H9 (cell line): ENCODE measurements around the gene TSGA10. TPM values are rescaled to one million over a fixed set of nuclear protein-coding genes. Genes with fewer than 3 reads are reported as not detected.

Source experiments
- DNase-seq: peaks from one replicate; pipeline ENCODE4 v3.0.0-alpha.2; 2017
- H2AFZ ChIP-seq: one replicate; pipeline ENCODE4 v1.6.1; 2013; ENCODE audit warnings: mild to moderate bottlenecking, low read length, control low read depth, moderate library complexity
- H2AK5ac ChIP-seq: 2 replicates; pipeline ENCODE4 v1.6.1; 2013; ENCODE audit warnings: low read length, control low read depth, mixed read lengths; ENCODE audit not compliant: insufficient read length
- H2BK120ac ChIP-seq: one replicate; pipeline ENCODE4 v1.6.1; 2013; ENCODE audit warnings: low read depth, mild to moderate bottlenecking, low read length, control low read depth, inconsistent platforms; ENCODE audit not compliant: poor library complexity, severe bottlenecking
- H2BK12ac ChIP-seq: 2 replicates; pipeline ENCODE4 v1.6.1; 2013; ENCODE audit warnings: low read length, control low read depth, mixed read lengths, low read depth; ENCODE audit not compliant: insufficient read length
- H2BK15ac ChIP-seq: 2 replicates; pipeline ENCODE4 v1.6.1; 2013; ENCODE audit warnings: low read depth, low read length, control low read depth
- H2BK20ac ChIP-seq: one replicate; pipeline ENCODE4 v1.6.1; 2013; ENCODE audit warnings: low read depth, mild to moderate bottlenecking, low read length, control low read depth, inconsistent platforms; ENCODE audit not compliant: poor library complexity, severe bottlenecking
- H2BK5ac ChIP-seq: 2 replicates; pipeline ENCODE4 v1.6.1; 2013; ENCODE audit warnings: low read length, control low read depth, mixed read lengths; ENCODE audit not compliant: insufficient read length
- H3K14ac ChIP-seq: 2 replicates; pipeline ENCODE4 v1.6.1; 2013; ENCODE audit warnings: low read length, control low read depth; ENCODE audit not compliant: insufficient read depth
- H3K18ac ChIP-seq: 2 replicates; pipeline ENCODE4 v1.6.1; 2013; ENCODE audit warnings: low read depth, mild to moderate bottlenecking, mixed read lengths, low read length, control low read depth; ENCODE audit not compliant: insufficient read length
- H3K23ac ChIP-seq: 2 replicates; pipeline ENCODE4 v1.6.1; 2013; ENCODE audit warnings: low read length, control low read depth, mixed read lengths, low read depth; ENCODE audit not compliant: insufficient read length
- H3K23me2 ChIP-seq: 2 replicates; pipeline ENCODE4 v1.6.1; 2013; ENCODE audit warnings: low read depth, mild to moderate bottlenecking, mixed read lengths, low read length, control low read depth; ENCODE audit not compliant: insufficient read length, poor library complexity, severe bottlenecking
- H3K27ac ChIP-seq: 2 replicates; pipeline ENCODE4 v1.5.1; 2013; ENCODE audit warnings: low read length, control low read depth, mixed read lengths, low read depth; ENCODE audit not compliant: insufficient read length
- H3K27me3 ChIP-seq: 2 replicates; pipeline ENCODE4 v1.6.1; 2013; ENCODE audit warnings: low read length, control low read depth, inconsistent platforms; ENCODE audit not compliant: insufficient read depth
- H3K4ac ChIP-seq: 2 replicates; pipeline ENCODE4 v1.6.1; 2013; ENCODE audit warnings: low read depth, mild to moderate bottlenecking, control low read depth, inconsistent platforms, low read length, moderate library complexity
- H3K4me1 ChIP-seq: 2 replicates; pipeline ENCODE4 v1.6.1; 2013; ENCODE audit warnings: low read length, control low read depth, inconsistent platforms; ENCODE audit not compliant: insufficient read depth
- H3K4me2 ChIP-seq: 2 replicates; pipeline ENCODE4 v1.6.1; 2013; ENCODE audit warnings: low read length, control low read depth, mixed read lengths; ENCODE audit not compliant: insufficient read length, insufficient read depth
- H3K56ac ChIP-seq: 2 replicates; pipeline ENCODE4 v1.6.1; 2013; ENCODE audit warnings: low read depth, mild to moderate bottlenecking, mixed read lengths, low read length, control low read depth; ENCODE audit not compliant: insufficient read length
- H3K79me1 ChIP-seq: 2 replicates; pipeline ENCODE4 v1.6.1; 2013; ENCODE audit warnings: low read depth, mild to moderate bottlenecking, moderate library complexity, low read length, control low read depth, inconsistent platforms; ENCODE audit not compliant: insufficient read depth, poor library complexity, severe bottlenecking
- H3K79me2 ChIP-seq: 2 replicates; pipeline ENCODE4 v1.6.1; 2013; ENCODE audit warnings: low read length, control low read depth, inconsistent platforms; ENCODE audit not compliant: insufficient read depth
- H3K9ac ChIP-seq: 2 replicates; pipeline ENCODE4 v1.6.1; 2013; ENCODE audit warnings: low read length, control low read depth, mixed read lengths; ENCODE audit not compliant: insufficient read length; ENCODE audit errors: extremely low read depth
- H3K9me3 ChIP-seq: one replicate; pipeline ENCODE4 v1.6.1; 2013; ENCODE audit warnings: low read depth, low read length, inconsistent platforms; ENCODE audit not compliant: control insufficient read depth
- H3T11ph ChIP-seq: one replicate; pipeline ENCODE4 v1.6.1; 2013; ENCODE audit warnings: mild to moderate bottlenecking, low read length, control low read depth, inconsistent platforms
- H4K20me1 ChIP-seq: one replicate; pipeline ENCODE4 v1.6.1; 2013; ENCODE audit not compliant: control insufficient read depth, insufficient read length, insufficient read depth
- H4K5ac ChIP-seq: 2 replicates; pipeline ENCODE4 v1.6.1; 2013; ENCODE audit warnings: low read depth, mild to moderate bottlenecking, mixed read lengths, low read length, control low read depth; ENCODE audit not compliant: insufficient read length
- H4K8ac ChIP-seq: replicated peaks from 2 replicates; pipeline ENCODE4 v1.6.1; 2013; ENCODE audit warnings: low read length, control low read depth, mixed read lengths, low read depth; ENCODE audit not compliant: insufficient read length
- H4K91ac ChIP-seq: 2 replicates; pipeline ENCODE4 v1.6.1; 2013; ENCODE audit warnings: low read depth, mild to moderate bottlenecking, moderate library complexity, mixed read lengths, low read length, control low read depth; ENCODE audit not compliant: insufficient read length
- H3K27ac Mint-ChIP-seq, 3 experiments: 2 replicates in 2 of 3; 3 replicates in 1 of 3; pipeline ENCODE4 v1.8.0; 2020 to 2021; ENCODE audit warnings: mixed read lengths in 3 of 3, mild to moderate bottlenecking in 1 of 3, moderate library complexity in 1 of 3
- H3K27me3 Mint-ChIP-seq: 2 replicates; pipeline ENCODE4 v1.8.0; 2021; ENCODE audit warnings: low read depth, mild to moderate bottlenecking, moderate library complexity, mixed read lengths
- H3K36me3 Mint-ChIP-seq, 3 experiments: 2 replicates in 2 of 3; 3 replicates in 1 of 3; pipeline ENCODE4 v1.8.0; 2020 to 2021; ENCODE audit warnings: low read depth in 3 of 3, mixed read lengths in 3 of 3; ENCODE audit not compliant: insufficient read depth in 1 of 3
- H3K4me1 Mint-ChIP-seq, 2 experiments: 2 replicates each; pipeline ENCODE4 v1.8.0; 2020; ENCODE audit warnings: mixed read lengths in 2 of 2
- H3K4me3 Mint-ChIP-seq, 2 experiments: 2 replicates in 1 of 2; 3 replicates in 1 of 2; pipeline ENCODE4 v1.8.0; 2020 to 2021; ENCODE audit warnings: mild to moderate bottlenecking in 2 of 2, mixed read lengths in 2 of 2, moderate library complexity in 1 of 2
- H3K9me3 Mint-ChIP-seq, 2 experiments: 2 replicates in 1 of 2; 3 replicates in 1 of 2; pipeline ENCODE4 v1.8.0; 2020; ENCODE audit warnings: mild to moderate bottlenecking in 2 of 2, mixed read lengths in 2 of 2, moderate library complexity in 1 of 2
- WGBS: extraction: QIAGEN DNeasy Blood & Tissue Kit; methylation state at CpG from one replicate; pipeline ENCODE4 v1.1.7; 2013; ENCODE audit warnings: missing lambda C conversion rate, low lambda C conversion rate, mixed read lengths; ENCODE audit not compliant: insufficient read length; ENCODE audit errors: extremely low coverage; 5-methylcytosine and 5-hydroxymethylcytosine counted together
- total RNA-seq: library from RNA; stranded (reverse); gene quantifications from 2 replicates; pipeline ENCODE4 v1.2.1, GENCODE V29; 2021
- TF ChIP-seq, protein P1 (sequence below): fragments of 200-600 bp; sonication (generic); conservative IDR thresholded peaks from 3 replicates; pipeline ENCODE4 v1.8.0; 2021; ENCODE audit warnings: antibody characterized with exemption, mild to moderate bottlenecking

Gene TSGA10
- total RNA-seq, 1 experiment from 2014 or later, result 6.3 TPM

DNA sequence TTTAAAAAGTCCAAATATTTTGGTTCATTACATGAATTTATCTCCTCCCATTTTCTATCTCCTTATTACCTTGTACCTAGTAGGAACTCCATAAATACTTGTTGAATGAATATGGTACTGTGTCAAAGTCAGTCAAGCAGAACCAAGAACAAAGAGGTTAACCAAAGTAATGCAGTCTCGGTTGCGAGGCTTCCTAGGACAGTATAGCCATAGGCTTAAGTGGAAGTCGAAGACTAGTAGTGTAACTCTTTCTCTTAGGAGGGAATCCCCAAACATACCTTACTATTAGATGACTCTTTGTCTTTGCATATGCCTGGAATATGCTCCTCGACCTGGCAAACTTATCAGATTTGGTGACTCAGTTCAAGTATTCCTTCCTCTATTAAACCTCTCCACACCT is 4.9 kb upstream of the TSGA10 start:
- H3K27ac ChIP-seq, result no peak overlapping the region
- no peak for DNase-seq
- H3K4me1 ChIP-seq, result 0 out of 2 replicates have a peak, but pooled peaks cover 2% of the 10 kb centered on the region
- no peak overlapping the region for H3K18ac ChIP-seq
- H3K27me3 Mint-ChIP-seq, result no peaks in the 10 kb centered on the region
- H3K9ac ChIP-seq, result no peak overlapping the region
- H4K5ac ChIP-seq, result no peak overlapping the region
- no peaks in the 10 kb centered on the region for H3K9me3 Mint-ChIP-seq
- peaks cover 10 to 24% (median 18%) of the 10 kb centered on the region in 3 experiments; a peak in 6 of 7 replicates for H3K36me3 Mint-ChIP-seq
- H2BK5ac ChIP-seq, result no peak overlapping the region
- no peaks in the 10 kb centered on the region for H3K27me3 ChIP-seq
- H3K23ac ChIP-seq, result no peak overlapping the region
- no peaks in the 10 kb centered on the region for H3K9me3 ChIP-seq
- H3K79me2 ChIP-seq, result no peaks in the 10 kb centered on the region; the same call in 1 of the 2 replicates
- no peak overlapping the region for H3K14ac ChIP-seq
- no peak overlapping the region for H3K4me2 ChIP-seq
- H4K8ac ChIP-seq, result no peak overlapping the region
- no peak overlapping the region for H2BK120ac ChIP-seq
- H2BK15ac ChIP-seq, result no peak overlapping the region
- H3K79me1 ChIP-seq, result no peaks in the 10 kb centered on the region
- TF ChIP-seq, protein P1, sequence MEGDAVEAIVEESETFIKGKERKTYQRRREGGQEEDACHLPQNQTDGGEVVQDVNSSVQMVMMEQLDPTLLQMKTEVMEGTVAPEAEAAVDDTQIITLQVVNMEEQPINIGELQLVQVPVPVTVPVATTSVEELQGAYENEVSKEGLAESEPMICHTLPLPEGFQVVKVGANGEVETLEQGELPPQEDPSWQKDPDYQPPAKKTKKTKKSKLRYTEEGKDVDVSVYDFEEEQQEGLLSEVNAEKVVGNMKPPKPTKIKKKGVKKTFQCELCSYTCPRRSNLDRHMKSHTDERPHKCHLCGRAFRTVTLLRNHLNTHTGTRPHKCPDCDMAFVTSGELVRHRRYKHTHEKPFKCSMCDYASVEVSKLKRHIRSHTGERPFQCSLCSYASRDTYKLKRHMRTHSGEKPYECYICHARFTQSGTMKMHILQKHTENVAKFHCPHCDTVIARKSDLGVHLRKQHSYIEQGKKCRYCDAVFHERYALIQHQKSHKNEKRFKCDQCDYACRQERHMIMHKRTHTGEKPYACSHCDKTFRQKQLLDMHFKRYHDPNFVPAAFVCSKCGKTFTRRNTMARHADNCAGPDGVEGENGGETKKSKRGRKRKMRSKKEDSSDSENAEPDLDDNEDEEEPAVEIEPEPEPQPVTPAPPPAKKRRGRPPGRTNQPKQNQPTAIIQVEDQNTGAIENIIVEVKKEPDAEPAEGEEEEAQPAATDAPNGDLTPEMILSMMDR, result no peak
- peaks cover 1% of the 10 kb centered on the region for H4K20me1 ChIP-seq
- no peak overlapping the region for H2AFZ ChIP-seq
- no peak overlapping the region for H3K4ac ChIP-seq
- no peak overlapping the region for H3T11ph ChIP-seq
- no peak overlapping the region for H4K91ac ChIP-seq
- WGBS, result no CpG with 5 or more reads among the region's 4 CpGs
- H3K56ac ChIP-seq, result no peak overlapping the region
- no peak overlapping the region for H2BK12ac ChIP-seq
- no peak overlapping the region for H2AK5ac ChIP-seq
- H3K4me1 Mint-ChIP-seq, result peaks cover 8 to 13% of the 10 kb centered on the region in 2 experiments
- no peak overlapping the region for H3K27ac Mint-ChIP-seq
- no peak overlapping the region for H3K4me3 Mint-ChIP-seq
- H3K23me2 ChIP-seq, result peaks cover 10% of the 10 kb centered on the region
- H2BK20ac ChIP-seq, result no peak overlapping the region
